Activated gamma-delta T cell treated with anti-CD3 and anti-CD28 coated beads, Interleukin-2, amount 50 U/mL, for 16 hours (primary cell): Measurements from ENCODE around the gene UBN1.

Source experiments
- DNase-seq: peaks from one replicate; pipeline ENCODE4 v3.0.0-alpha.2; 2020; ENCODE audit warnings: low read depth

Gene UBN1, protein sequence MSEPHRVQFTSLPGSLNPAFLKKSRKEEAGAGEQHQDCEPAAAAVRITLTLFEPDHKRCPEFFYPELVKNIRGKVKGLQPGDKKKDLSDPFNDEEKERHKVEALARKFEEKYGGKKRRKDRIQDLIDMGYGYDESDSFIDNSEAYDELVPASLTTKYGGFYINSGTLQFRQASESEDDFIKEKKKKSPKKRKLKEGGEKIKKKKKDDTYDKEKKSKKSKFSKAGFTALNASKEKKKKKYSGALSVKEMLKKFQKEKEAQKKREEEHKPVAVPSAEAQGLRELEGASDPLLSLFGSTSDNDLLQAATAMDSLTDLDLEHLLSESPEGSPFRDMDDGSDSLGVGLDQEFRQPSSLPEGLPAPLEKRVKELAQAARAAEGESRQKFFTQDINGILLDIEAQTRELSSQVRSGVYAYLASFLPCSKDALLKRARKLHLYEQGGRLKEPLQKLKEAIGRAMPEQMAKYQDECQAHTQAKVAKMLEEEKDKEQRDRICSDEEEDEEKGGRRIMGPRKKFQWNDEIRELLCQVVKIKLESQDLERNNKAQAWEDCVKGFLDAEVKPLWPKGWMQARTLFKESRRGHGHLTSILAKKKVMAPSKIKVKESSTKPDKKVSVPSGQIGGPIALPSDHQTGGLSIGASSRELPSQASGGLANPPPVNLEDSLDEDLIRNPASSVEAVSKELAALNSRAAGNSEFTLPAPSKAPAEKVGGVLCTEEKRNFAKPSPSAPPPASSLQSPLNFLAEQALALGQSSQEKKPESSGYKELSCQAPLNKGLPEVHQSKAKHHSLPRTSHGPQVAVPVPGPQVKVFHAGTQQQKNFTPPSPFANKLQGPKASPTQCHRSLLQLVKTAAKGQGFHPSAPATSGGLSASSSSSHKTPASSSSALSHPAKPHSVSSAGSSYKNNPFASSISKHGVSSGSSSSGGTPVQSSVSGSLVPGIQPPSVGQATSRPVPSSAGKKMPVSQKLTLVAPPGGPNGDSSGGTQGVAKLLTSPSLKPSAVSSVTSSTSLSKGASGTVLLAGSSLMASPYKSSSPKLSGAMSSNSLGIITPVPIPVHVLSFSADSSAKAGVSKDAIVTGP (N-terminal part only)

DNA sequence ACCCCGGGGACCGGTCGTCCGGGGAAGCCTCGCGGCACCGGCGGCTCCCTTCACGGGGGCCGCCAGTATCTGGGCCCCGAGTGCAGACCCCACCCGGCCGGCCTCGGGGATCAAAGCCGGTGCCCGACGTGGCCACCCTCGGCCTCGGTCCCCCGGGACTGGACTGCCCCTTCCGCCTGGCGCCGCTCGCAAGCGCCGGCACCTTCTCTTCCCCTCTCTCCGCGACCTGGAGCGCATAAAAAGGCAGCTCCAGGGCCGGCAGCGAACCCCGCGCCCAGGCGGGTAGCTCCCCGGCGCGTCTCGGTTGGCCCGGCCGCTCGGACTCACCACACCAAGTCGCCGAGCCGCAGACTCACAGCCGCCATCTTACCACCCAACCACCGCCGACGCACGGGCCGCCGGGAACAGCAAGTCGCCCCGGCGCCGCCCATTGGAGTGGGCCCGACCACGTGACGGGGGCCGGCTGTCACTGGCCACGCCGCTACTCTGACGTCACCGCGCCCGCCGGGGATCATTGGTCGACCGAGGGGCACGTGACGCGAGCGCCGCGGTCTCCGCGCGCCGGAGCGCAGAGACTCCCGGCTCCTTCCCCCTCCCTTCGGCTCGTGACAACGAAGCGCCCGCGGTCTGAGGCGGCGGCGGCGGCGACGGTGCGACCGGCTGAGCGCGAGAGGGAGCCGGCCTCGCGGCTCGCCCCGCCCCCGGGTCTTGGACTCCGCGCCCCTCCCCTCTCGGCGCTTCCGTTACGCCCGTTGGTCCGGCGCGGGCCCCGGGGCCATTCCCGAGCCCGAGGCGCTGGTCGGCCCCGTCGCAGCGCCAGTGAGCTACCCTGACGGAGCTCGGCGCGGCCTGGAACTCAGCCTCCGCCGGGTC, at the start of gene UBN1, which contains the start of gene GLYR1:
Gene UBN1 (plus strand): TSS at position 581 of the 873 bp plus-strand sequence. CDS start 5,437 bp downstream, outside the sequence.
Gene GLYR1 (minus strand): TSS at position 388 of the 873 bp plus-strand sequence. CDS start 23 bp downstream, at position 365.
- DNase-seq = peak; percentile 99

DNA sequence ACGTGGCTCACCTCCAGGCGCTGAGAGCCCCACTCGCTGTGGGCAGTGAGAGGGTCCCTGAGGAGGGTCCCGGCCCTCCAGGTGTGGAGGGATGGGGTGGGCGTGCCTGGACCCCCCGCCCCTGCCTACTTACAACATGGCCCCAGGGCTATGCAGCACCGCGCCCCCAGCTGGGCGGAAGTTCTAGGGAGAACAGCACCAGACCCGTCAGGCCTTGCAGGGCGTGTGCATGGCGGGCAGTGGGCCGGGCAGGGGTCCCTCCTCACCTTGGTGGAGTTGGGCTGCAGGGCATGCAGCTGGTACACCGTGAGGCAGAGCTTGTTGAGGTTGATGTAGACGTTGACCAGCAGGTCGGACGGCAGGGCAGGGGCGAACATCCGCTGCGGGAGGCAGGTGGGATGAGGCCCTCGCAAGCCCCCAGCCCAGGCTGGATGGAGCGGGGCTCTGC, 49.5 kb upstream of the UBN1 start:
- no peak for DNase-seq

- DNase-seq = no peak
Measured at GRCh38 chr16:4798456-4798855, 48.8 kb upstream of the UBN1 start.

DNA sequence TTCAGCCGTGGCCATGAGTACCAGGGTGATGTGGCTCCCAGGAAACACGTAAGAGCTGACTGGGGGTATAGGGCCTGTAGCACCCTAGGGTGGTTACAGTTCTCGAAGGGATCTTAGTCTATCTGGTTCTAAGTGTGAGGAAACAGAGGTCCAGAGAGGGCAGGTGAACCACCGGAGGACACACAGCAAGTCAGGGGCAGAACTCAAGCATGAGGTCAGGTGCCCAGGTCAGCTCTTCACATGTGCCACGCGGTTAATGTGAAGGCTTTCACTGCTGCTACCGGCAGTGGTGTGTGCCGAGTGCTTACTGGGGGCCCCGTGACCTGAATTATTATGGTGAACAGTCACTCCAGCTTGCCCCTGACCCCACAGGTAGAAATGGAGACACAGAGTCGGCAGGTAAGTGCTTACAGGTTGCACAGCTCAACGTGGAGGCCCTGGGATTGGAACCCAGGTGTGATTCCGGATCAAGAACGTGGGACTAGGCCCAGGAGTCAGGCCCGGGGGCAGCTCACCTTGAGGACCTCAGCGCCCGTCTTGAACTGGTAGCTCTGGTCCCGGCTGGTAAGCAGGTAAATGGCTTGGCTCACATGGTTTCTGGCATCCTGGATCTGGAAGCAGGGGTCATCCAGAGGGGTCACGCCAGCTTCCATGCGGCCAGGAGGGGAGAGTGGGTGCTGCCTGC, 48.0 kb upstream of the UBN1 start:
- no peak for DNase-seq

- DNase-seq = no peak
Measured at GRCh38 chr16:4800290-4801041, 46.8 kb upstream of the UBN1 start.

DNA sequence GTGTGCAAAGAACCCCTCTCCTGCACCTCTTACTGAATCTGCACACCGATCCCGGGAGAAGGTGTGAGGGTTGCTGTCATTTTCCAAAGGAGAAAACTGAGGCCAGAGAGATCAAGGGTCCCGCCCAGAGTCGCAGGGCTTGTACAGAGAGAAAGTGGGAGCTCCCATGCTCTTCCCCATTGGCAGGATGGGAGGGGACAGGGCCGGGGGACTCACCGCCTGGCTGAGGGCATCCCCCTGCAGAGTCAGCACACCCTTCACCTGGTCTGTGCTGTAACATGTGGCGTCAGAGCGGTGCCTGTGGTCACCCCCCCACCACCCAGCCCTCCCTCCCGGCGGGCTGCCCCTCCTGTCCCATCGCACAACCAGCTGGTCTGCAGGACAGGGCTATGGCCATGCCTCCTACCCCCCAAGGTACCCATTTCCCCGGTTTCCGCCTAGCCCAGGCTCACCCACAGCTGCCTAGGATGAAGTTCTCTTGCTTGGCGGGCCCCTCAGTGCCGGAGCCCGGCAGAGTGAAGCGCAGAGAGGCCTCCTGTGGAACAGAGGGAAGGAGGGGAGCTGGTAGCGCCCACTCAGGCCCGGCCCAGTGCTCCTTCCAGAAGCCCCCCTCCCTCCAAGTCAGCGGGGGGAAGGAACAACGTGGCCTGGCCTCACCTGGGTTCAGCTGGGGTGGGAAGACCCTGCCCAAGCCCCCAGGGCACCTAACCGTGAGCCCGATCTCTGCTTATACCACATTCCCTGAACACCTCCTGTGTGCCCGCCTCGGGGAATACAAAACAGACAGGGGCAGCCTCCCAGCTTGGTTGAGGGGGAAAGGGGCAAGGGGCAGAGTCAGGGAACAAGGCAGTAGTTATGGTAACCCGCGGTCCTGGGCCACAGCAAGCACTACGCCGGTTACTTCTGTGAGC, 46.0 kb upstream of the UBN1 start:
- DNase-seq = peak; percentile 9

GRCh38 chr16:4801962-4802658, 45.2 kb upstream of the UBN1 start, which contains the start of gene ROGDI:
ROGDI (minus strand) TSS chr16:4802633; CDS start chr16:4802571, 62 bp downstream.
- peak; percentile 52 for DNase-seq

GRCh38 chr16:4802659-4803287, 44.5 kb upstream of the UBN1 start:
- peak; percentile 82 for DNase-seq

DNA sequence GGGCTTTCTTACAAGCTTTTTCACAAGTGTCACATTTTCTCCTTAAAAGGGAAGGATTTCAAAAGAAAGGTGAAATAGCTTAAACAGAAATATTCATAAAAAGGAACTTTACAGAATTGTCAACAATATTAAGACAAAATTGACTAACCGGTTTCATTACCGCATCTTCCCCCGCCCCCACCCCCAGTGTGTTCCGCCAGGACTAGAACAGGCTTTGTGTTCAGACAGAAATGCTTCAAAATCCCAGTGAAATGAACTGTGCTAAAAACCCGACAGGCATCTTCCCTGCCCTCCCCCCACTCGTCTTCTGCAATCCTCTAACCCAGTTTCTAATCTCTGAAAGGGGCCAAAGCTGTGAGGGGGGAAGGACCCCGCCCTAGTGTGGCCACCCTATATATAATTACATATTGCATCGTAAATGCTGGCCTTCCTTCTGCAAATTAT, 43.9 kb upstream of the UBN1 start:
- no peak for DNase-seq

- no peak for DNase-seq
Measured at GRCh38 chr16:4803898-4804762, 43.2 kb upstream of the UBN1 start.

DNA sequence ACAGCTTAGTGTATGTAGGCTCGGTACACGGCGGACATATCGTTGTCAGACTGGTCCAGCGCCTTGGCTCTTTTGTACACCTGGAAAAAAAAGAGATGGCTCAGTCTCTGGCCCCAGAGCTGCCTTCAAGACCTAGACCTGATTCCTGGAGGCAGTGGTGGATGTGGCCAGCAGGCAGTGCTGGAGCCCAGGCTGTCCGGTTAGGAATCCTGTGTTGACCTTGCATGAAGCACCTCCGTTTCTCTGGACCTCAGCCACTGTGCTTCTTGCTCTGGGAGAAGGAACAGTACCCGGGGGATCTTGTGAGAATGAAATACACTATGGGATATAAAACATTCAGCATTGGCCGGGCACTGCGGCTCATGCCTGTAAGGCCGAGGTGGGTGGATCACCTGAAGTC, 42.0 kb upstream of the UBN1 start:
- no peak for DNase-seq

DNA sequence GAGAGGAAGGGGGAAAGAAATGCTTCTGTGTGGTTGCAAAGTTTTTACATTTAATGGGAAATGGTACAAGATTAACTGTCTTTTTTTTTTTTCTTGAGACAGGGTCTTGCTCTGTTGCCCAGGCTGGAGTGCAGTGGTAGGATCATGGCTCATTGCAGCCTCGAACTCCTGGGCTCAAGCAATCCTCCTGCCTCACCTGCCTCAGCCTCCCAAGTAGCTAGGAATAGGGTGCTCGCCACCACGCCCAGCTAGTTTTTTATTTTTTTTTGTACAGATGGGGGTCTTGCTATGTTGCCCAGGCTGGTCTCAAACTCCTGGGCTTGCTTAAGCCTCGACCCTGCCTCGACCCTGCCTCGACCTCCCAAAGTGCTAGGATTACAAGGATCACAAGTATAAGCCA, 41.0 kb upstream of the UBN1 start:
- no peak for DNase-seq

GRCh38 chr16:4811242-4811641, 36.0 kb upstream of the UBN1 start:
- no peak for DNase-seq

- no peak for DNase-seq
Measured at GRCh38 chr16:4811773-4812172, 35.5 kb upstream of the UBN1 start.

GRCh38 chr16:4813251-4814003, 33.9 kb upstream of the UBN1 start:
- no peak for DNase-seq

GRCh38 chr16:4814046-4814445, 33.2 kb upstream of the UBN1 start:
- no peak for DNase-seq
